ENCODE results near the gene NELL1. TPM values are rescaled to one million over a fixed set of nuclear protein-coding genes. Genes with fewer than 3 reads are reported as not detected.
A peak's percentile ranks its signal among the peaks of the same experiment; 100 is the strongest.

The NELL1 gene
- total RNA-seq, 1 experiment from 2014 or later, result not detected

GRCh38 chr11:20739107-20739506 is 69.7 kb downstream of the NELL1 start:
- ATAC-seq (no peak), DNase-seq (no peak)
- no peaks in the 10 kb centered on the region for H3F3A ChIP-seq (ENCODE audit: low read length, unreplicated experiment)
- ChIA-PET CTCF (no interaction called here), POLR2A (ENCODE audit: unreplicated experiment) (no interaction called here)
- H2AFZ ChIP-seq (ENCODE audit: low read length), result no peak overlapping the region
- no peak overlapping the region for H3K9ac ChIP-seq (ENCODE audit: low read length)
- BruUV-seq (replicated peaks), result no TSS peak
- intact Hi-C loops (cut with micrococcal nuclease), result no loop called here
- no peaks in the 10 kb centered on the region for H3K36me3 ChIP-seq (ENCODE audit: low read depth, low read length)
- H3K4me2 ChIP-seq (ENCODE audit: low read length), result no peak overlapping the region
- no peak overlapping the region for H3K27ac ChIP-seq (ENCODE audit: low read length)
- no peaks in the 10 kb centered on the region for H3K4me1 ChIP-seq (ENCODE audit: insufficient read depth, low read length)
- no peaks in the 10 kb centered on the region for H3K79me2 ChIP-seq (ENCODE audit: low read length)
- no peaks in the 10 kb centered on the region for H3K9me3 ChIP-seq (ENCODE audit: low read length)
- H4K20me1 ChIP-seq (ENCODE audit: low read length), result no peaks in the 10 kb centered on the region
- no peak for TF ChIP-seq EZH2 (IDR thresholded peaks at IDR 0.05; ENCODE audit: low read length, unreplicated experiment)
- TF ChIP-seq CTCF (conservative IDR thresholded peaks at IDR 0.05; ENCODE audit: low read depth, low read length), result no peak
- no peak for TF ChIP-seq EZH2phosphoT487 (IDR thresholded peaks at IDR 0.05; ENCODE audit: borderline replicate concordance, low read length)
- H3K9me2 ChIP-seq (replicated peaks; ENCODE audit: low read length), result no peaks in the 10 kb centered on the region
- no peaks in the 10 kb centered on the region for H3K27me3 ChIP-seq (ENCODE audit: low read length)
- no peak overlapping the region for H3K4me3 ChIP-seq (ENCODE audit: low read length)

GRCh38 chr11:20739577-20739976 is 70.2 kb downstream of the NELL1 start:
- ATAC-seq, result no peak
- no TSS peak for BruUV-seq (replicated peaks)

GRCh38 chr11:20754933-20755332 is 85.5 kb downstream of the NELL1 start:
- H3K36me3 ChIP-seq (ENCODE audit: low read depth, low read length), result no peaks in the 10 kb centered on the region
- ChIA-PET CTCF (no interaction called here), POLR2A (ENCODE audit: unreplicated experiment) (no interaction called here)
- H3K27ac ChIP-seq (ENCODE audit: low read length), result no peak overlapping the region
- H3F3A ChIP-seq (ENCODE audit: low read length, unreplicated experiment), result no peaks in the 10 kb centered on the region
- no peak overlapping the region for H3K9ac ChIP-seq (ENCODE audit: low read length)
- H3K9me2 ChIP-seq (replicated peaks; ENCODE audit: low read length), result no peaks in the 10 kb centered on the region
- no peak for ATAC-seq
- H3K4me1 ChIP-seq (ENCODE audit: insufficient read depth, low read length), result no peaks in the 10 kb centered on the region
- no TSS peak for BruUV-seq (replicated peaks)
- no peak for TF ChIP-seq EZH2 (IDR thresholded peaks at IDR 0.05; ENCODE audit: low read length, unreplicated experiment)
- TF ChIP-seq CTCF (conservative IDR thresholded peaks at IDR 0.05; ENCODE audit: low read depth, low read length), result 0 out of 2 replicates have a peak, but pooled peaks have one; percentile 15
- H3K9me3 ChIP-seq (ENCODE audit: low read length), result no peaks in the 10 kb centered on the region
- H4K20me1 ChIP-seq (ENCODE audit: low read length), result no peaks in the 10 kb centered on the region
- no peak for DNase-seq
- H2AFZ ChIP-seq (ENCODE audit: low read length), result no peak overlapping the region
- no peaks in the 10 kb centered on the region for H3K27me3 ChIP-seq (ENCODE audit: low read length)
- no peaks in the 10 kb centered on the region for H3K79me2 ChIP-seq (ENCODE audit: low read length)
- intact Hi-C loops (cut with micrococcal nuclease), result no loop called here
- H3K4me3 ChIP-seq (ENCODE audit: low read length), result no peak overlapping the region
- no peak overlapping the region for H3K4me2 ChIP-seq (ENCODE audit: low read length)

More at GRCh38 chr11:20739577-20739976, 70.2 kb downstream of the NELL1 start:
- no peaks in the 10 kb centered on the region for H3K4me1 ChIP-seq (ENCODE audit: insufficient read depth, low read length)
- TF ChIP-seq EZH2phosphoT487 (IDR thresholded peaks at IDR 0.05; ENCODE audit: borderline replicate concordance, low read length) (no peak), EZH2 (IDR thresholded peaks at IDR 0.05; ENCODE audit: low read length, unreplicated experiment) (no peak), CTCF (conservative IDR thresholded peaks at IDR 0.05; ENCODE audit: low read depth, low read length) (no peak)
- no peak overlapping the region for H3K4me2 ChIP-seq (ENCODE audit: low read length)
- no peaks in the 10 kb centered on the region for H3F3A ChIP-seq (ENCODE audit: low read length, unreplicated experiment)
- no peak overlapping the region for H3K27ac ChIP-seq (ENCODE audit: low read length)
- no peaks in the 10 kb centered on the region for H4K20me1 ChIP-seq (ENCODE audit: low read length)
- no peaks in the 10 kb centered on the region for H3K9me3 ChIP-seq (ENCODE audit: low read length)
- H2AFZ ChIP-seq (ENCODE audit: low read length), result no peak overlapping the region
- H3K27me3 ChIP-seq (ENCODE audit: low read length), result no peaks in the 10 kb centered on the region
- H3K79me2 ChIP-seq (ENCODE audit: low read length), result no peaks in the 10 kb centered on the region
- intact Hi-C loops (cut with micrococcal nuclease), result no loop called here
- no peak overlapping the region for H3K4me3 ChIP-seq (ENCODE audit: low read length)
- no peaks in the 10 kb centered on the region for H3K9me2 ChIP-seq (replicated peaks; ENCODE audit: low read length)
- DNase-seq, result no peak
- CTCF ChIA-PET, result no interaction called here
- H3K9ac ChIP-seq (ENCODE audit: low read length), result no peak overlapping the region
- POLR2A ChIA-PET (ENCODE audit: unreplicated experiment), result no interaction called here
- no peaks in the 10 kb centered on the region for H3K36me3 ChIP-seq (ENCODE audit: low read depth, low read length)
